Measurements from ENCODE around the gene ZGRF1. TPM values are rescaled to one million over a fixed set of nuclear protein-coding genes. Genes with fewer than 3 reads are reported as not detected.

Gene ZGRF1
- total RNA-seq, 1 donor from 2014 or later, result 128 TPM

DNA sequence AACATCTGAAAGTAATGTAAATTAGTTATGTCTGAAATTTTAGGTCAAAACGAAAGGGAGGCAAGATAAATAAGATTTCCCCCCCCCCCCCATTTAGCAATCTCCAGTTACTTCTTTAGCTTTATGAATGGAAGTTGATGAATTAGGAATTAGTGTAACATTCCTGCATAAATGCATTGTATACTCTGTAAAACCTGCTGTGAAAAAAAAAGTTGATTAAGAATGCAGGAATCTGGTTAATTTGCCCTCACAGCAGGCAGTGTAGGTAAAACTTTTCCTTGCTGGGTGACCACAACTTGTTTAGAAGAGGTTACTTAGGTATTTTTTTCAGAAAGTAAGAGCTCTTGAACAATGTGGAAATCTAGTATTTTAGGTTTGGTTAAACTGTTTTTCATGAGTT lies 15.5 kb upstream of the ZGRF1 start:
- Histone ChIP-seq H3K9me3 (ENCODE audit: low read depth) (no peaks in the 10 kb centered on the region), H2AFZ (replicated peaks) (no peak overlapping the region), H3K4me1 (peaks cover 79% of the 10 kb centered on the region), H4K20me1 (ENCODE audit: low read depth) (peaks cover 1% of the 10 kb centered on the region), H3K79me2 (ENCODE audit: low read depth) (peaks cover 95% of the 10 kb centered on the region), H3K27me3 (no peaks in the 10 kb centered on the region), H3K27ac (peak overlapping the region; percentile 97), H3K9ac (no peak overlapping the region), H3K4me2 (peak overlapping the region; percentile 99), H3K4me3 (peak overlapping the region; percentile 93), H3K36me3 (peaks cover 40% of the 10 kb centered on the region), H3F3A (ENCODE audit: low read depth) (peaks cover 93% of the 10 kb centered on the region)
- Mint-ChIP-seq H3K36me3 (peaks cover 15% of the 10 kb centered on the region), H3K4me3 (no peak overlapping the region), H3K27me3 (ENCODE audit: insufficient read depth, low read depth) (peaks cover 2% of the 10 kb centered on the region), H3K27ac (no peak overlapping the region), H3K4me1 (peaks cover 29% of the 10 kb centered on the region), H3K9me3 (no peaks in the 10 kb centered on the region)
- DNase-seq (ENCODE audit: low spot score), result peak; percentile 86
- TF ChIP-seq CTCF (IDR thresholded peaks at IDR 0.05) (no peak), EZH2phosphoT487 (IDR thresholded peaks at IDR 0.05) (peak; percentile 37), EZH2 (IDR thresholded peaks at IDR 0.05) (no peak)

GRCh38 chr4:112651641-112652040 lies 14.9 kb upstream of the ZGRF1 start:
- peak overlapping the region; percentile 97 for H3K27ac ChIP-seq
- H3K4me2 ChIP-seq, result peak overlapping the region; percentile 99
- Mint-ChIP-seq H3K4me3 (no peak overlapping the region), H3K9me3 (no peaks in the 10 kb centered on the region), H3K36me3 (peaks cover 18% of the 10 kb centered on the region), H3K27ac (no peak overlapping the region), H3K27me3 (ENCODE audit: insufficient read depth, low read depth) (peaks cover 2% of the 10 kb centered on the region), H3K4me1 (peaks cover 29% of the 10 kb centered on the region)
- no peak overlapping the region for H3K9ac ChIP-seq
- peaks cover 40% of the 10 kb centered on the region for H3K36me3 ChIP-seq
- TF ChIP-seq EZH2phosphoT487 (IDR thresholded peaks at IDR 0.05) (no peak), EZH2 (IDR thresholded peaks at IDR 0.05) (no peak), CTCF (IDR thresholded peaks at IDR 0.05) (no peak)
- H3K4me3 ChIP-seq, result peak overlapping the region; percentile 93
- H3K9me3 ChIP-seq (ENCODE audit: low read depth), result no peaks in the 10 kb centered on the region
- no peaks in the 10 kb centered on the region for H3K27me3 ChIP-seq
- H3K79me2 ChIP-seq (ENCODE audit: low read depth), result peaks cover 95% of the 10 kb centered on the region
- H3F3A ChIP-seq (ENCODE audit: low read depth), result peaks cover 99% of the 10 kb centered on the region
- H3K4me1 ChIP-seq, result peaks cover 77% of the 10 kb centered on the region
- H2AFZ ChIP-seq (replicated peaks), result no peak overlapping the region
- H4K20me1 ChIP-seq (ENCODE audit: low read depth), result peaks cover 3% of the 10 kb centered on the region
- DNase-seq (ENCODE audit: low spot score), result no peak

GRCh38 chr4:112650332-112650731 lies 13.6 kb upstream of the ZGRF1 start:
- peak overlapping the region; percentile 1 for H3K27ac Mint-ChIP-seq
- Histone ChIP-seq H4K20me1 (ENCODE audit: low read depth) (peaks cover 3% of the 10 kb centered on the region), H3F3A (ENCODE audit: low read depth) (peaks cover 100% of the 10 kb centered on the region), H3K27me3 (no peaks in the 10 kb centered on the region), H3K4me1 (peaks cover 81% of the 10 kb centered on the region), H3K4me3 (peak overlapping the region; percentile 93), H3K27ac (peak overlapping the region; percentile 97), H3K4me2 (peak overlapping the region; percentile 99), H3K36me3 (peaks cover 36% of the 10 kb centered on the region), H3K79me2 (ENCODE audit: low read depth) (peaks cover 95% of the 10 kb centered on the region), H3K9ac (no peak overlapping the region), H2AFZ (replicated peaks) (no peak overlapping the region), H3K9me3 (ENCODE audit: low read depth) (no peaks in the 10 kb centered on the region)
- DNase-seq (ENCODE audit: low spot score), result no peak
- TF ChIP-seq CTCF (IDR thresholded peaks at IDR 0.05) (no peak), EZH2 (IDR thresholded peaks at IDR 0.05) (no peak), EZH2phosphoT487 (IDR thresholded peaks at IDR 0.05) (no peak)
- peaks cover 15% of the 10 kb centered on the region for H3K36me3 Mint-ChIP-seq
- H3K9me3 Mint-ChIP-seq, result no peaks in the 10 kb centered on the region
- peaks cover 29% of the 10 kb centered on the region for H3K4me1 Mint-ChIP-seq
- no peak overlapping the region for H3K4me3 Mint-ChIP-seq
- peaks cover 2% of the 10 kb centered on the region for H3K27me3 Mint-ChIP-seq (ENCODE audit: insufficient read depth, low read depth)
